Measurements from ENCODE around the gene PHF21A.

Gene PHF21A

GRCh38 chr11:45930951-45931570 lies 190.2 kb downstream of the PHF21A start:
- DNase-seq, result no peak

DNA sequence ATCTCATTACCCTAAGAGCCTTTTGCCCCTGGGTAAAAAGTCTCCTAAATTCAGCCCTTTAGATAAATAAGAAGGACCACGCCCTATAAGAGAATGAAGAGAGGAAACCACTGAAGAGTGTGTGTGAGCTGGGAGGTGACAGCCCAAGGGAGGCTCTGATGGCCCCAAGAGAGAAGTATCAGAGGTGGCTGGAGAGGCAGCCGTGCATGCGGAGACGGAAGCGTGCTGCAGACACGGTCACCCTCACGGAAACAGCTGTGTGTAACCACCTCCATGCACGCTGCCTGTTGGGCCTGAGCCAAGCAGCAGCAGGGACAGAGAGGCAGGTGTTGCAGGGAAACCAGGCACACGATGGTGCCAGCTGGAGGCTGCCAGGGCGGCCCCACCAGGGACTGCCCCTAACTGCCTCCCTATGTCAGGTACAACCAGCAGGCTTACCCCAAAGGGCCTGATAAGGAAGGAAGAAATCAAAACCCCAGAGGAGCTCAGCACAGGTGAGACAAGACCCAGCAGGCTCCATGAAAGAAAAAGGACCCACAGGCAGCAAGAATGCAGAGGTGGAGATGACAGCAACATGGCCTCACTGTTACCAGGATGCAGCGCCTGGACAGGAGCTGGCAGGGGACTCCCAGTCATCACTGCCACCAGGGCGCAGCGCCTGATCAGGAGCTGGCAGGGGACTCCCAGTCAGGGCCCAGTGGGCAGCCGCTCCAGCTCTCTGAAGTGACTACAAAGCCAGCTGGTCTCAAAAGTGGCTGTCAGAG lies 191.0 kb downstream of the PHF21A start:
- no peak for DNase-seq

- no peak for DNase-seq
These were observed 191.7 kb downstream of the PHF21A start for GRCh38 chr11:45929486-45930030.

DNA sequence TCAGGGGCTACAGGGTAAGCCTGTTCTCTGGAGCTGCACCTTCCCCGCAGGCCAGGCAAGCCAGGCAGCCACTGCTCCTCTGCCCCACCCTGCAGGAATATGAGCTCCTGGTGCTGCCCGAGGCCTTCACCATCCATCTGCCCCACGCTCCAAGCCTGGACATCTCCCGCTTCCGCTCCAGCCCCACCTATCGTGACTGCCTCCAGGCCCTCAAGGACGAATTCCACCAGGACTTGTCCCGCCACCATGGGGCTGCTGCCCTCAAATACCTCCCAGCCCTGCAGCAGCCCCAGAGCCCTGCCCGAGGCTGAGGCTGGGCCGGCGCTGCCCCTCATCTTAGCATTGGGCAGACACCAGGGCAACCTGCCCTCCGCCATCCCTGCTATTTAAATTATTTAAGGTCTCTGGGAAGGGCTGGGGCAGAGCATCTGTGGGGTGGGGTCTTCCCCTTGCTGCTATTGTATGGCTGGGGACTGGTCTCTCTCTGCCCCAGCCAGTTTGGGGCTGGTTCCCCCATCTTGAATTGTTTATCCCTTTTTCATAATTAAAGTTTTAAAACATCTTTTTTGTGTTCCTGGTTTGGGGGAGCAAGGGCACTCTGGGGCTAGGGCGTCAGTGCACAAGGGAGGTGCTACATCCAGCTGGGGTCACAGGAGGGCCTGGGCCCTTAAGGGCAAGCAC lies 192.6 kb downstream of the PHF21A start:
- DNase-seq, result no peak

DNA sequence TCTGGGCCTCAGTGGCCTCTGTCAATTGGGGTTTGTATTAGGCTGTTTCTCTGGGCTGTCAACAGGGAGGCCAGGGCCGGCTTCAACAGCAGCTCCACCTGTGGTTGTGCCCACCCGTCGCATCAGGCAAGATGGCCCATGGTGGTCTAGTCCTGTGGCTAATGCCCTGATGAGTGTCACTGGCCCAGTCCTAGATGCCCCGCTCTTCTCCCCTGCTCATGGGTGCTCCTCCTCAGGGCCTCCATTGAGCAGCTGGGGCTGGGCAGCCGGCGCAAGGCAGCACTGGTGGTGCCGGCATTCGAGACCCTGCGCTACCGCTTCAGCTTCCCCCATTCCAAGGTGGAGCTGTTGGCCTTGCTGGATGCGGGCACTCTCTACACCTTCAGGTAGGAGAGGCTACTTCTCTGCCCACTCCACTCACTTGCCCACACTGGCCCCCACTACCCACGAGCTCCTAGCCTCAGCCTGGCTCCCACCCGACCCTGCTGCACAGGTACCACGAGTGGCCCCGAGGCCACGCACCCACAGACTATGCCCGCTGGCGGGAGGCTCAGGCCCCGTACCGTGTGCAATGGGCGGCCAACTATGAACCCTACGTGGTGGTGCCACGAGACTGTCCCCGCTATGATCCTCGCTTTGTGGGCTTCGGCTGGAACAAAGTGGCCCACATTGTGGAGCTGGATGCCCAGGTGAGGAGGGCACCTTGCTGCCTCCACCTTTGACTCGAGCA lies 193.4 kb downstream of the PHF21A start:
- no peak for DNase-seq

- DNase-seq, result no peak
These were observed 193.9 kb downstream of the PHF21A start for GRCh38 chr11:45927332-45927683.

DNA sequence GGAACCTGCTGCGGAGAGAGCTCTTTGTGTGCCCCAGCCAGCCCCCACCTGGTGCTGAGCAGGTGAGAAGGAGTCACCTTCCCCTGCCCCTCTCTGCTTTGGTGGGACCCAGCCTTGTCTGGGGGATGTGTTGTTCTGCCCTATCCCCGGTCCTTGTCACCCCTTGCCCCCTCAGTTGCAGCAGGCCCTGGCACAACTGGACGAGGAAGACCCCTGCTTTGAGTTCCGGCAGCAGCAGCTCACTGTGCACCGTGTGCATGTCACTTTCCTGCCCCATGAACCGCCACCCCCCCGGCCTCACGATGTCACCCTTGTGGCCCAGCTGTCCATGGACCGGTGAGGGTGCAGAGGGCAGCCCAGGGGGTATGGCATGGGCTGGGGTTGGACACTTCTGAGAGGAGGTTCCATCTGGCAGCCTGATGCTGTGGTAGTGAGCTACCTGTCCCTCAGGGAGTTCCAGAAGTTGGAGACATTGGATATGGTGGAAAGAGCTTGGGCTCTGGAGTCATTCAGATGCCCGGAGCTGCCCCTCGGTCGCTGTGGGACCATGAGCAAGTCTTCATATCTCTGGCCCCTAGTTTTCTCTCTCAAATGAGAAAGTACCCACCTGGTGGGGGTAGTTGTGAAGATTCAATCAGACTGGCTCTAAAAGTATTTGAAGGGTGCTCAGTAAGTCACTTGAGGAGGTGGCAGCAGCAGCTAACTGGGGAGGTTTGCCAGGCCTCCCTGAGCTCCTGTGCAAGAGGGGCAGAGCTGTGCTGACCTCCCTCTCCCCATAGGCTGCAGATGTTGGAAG lies 194.5 kb downstream of the PHF21A start:
- no peak for DNase-seq

GRCh38 chr11:45926001-45926401 lies 195.3 kb downstream of the PHF21A start:
- DNase-seq, result no peak

DNA sequence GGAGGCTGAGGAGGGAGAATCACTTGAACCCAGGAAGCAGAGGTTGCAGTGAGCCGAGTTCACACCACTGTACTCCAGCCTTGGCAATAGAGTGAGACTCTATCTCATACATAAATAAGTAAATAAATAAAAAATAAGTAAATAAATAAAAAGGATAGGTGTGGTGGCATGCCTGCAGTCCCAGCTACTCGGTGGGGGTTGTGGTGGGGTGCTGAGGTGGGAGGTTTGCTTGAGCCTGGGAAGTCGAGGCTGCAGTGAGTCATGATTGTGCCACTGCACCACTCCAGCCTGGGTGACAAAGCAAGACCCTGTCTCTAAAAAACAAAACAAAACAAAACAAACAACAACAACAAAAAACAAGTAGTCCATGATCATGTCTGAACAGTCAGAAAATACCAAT lies 195.7 kb downstream of the PHF21A start:
- DNase-seq, result no peak

GRCh38 chr11:45924927-45925326 lies 196.3 kb downstream of the PHF21A start:
- DNase-seq, result no peak

GRCh38 chr11:45924036-45924915 lies 197.0 kb downstream of the PHF21A start:
- no peak for DNase-seq

DNA sequence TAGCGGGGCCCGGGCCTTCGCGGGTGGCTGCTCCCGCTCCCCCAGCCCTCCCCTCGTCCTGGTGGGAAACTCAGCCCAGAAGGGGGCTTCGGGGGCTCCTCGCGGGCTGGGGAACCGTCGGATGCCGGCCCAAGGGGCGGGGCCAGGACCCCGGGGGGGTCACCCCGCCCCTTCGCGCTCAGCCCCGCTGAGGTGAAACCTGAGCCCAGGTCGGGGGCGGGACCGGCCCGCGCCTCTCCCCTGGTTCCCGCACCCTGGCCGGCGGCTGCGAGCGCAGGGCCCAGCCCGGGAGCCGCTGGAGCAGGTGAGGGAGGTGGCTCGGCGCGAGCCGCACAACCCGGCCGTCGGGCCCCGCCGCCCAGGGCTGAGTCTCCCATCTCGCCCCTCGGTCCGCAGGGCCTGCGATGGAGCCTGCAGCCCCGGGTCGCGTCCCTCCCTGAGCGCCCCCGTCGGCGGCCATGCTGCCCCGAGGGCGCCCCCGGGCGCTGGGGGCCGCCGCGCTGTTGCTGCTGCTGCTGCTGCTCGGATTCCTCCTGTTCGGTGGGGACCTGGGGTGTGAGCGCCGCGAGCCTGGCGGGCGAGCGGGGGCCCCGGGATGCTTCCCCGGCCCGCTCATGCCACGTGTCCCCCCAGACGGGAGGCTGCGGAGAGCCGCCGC lies 198.7 kb downstream of the PHF21A start, which contains the start of gene LARGE2:
Gene LARGE2, plus strand, starts transcription at position 232 of the 658 bp plus-strand sequence. Its CDS starts 227 bp downstream, at position 459.
- DNase-seq, result no peak

GRCh38 chr11:45921561-45922424 lies 199.5 kb downstream of the PHF21A start:
- no peak for DNase-seq

DNA sequence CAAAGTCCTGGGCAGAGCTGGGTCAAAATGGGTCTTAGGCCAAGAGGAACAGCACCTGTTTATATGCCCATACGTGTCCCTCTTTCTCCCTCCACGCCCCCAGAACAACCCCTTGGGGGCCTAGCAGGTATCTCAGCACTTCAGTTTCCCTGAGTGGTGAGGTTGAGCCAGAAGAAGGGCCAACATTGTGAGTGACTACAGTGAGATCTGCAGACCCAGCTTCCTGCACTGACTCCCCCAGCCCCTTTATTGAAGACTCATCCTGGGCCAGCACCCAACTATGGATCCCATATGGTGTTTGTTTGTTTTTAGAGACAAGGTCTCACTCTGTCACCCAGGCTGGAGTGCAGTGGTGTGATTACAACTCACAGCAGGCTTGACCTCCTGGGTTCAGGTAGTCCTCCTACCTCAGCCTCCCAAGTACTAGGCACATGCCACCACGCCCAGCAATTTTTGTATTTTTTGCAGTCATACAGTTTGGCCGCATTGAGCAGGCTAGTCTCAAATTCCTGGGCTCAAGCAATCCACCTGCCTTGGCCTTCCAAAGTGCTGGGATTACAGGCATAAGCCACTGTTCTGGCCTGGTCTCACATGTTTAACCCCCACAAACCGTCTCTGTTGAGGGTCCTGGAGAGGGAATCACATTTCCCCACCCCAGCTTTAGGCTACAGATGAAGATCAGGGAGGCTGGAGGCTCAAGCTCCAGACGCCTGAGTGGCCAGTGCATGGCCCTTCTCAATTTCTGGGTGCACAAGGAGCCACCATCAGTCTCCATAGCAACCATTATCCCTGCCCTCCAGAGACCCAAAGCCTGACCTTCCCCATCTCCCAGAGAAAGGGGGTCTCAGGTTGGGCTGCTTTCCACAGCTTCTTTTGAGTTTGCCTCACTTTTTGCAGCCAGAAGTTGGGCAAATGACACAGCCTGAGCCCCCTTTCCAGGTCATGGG lies 200.4 kb downstream of the PHF21A start:
- no peak for DNase-seq

GRCh38 chr11:45919806-45920530 lies 201.3 kb downstream of the PHF21A start:
- no peak for DNase-seq

DNA sequence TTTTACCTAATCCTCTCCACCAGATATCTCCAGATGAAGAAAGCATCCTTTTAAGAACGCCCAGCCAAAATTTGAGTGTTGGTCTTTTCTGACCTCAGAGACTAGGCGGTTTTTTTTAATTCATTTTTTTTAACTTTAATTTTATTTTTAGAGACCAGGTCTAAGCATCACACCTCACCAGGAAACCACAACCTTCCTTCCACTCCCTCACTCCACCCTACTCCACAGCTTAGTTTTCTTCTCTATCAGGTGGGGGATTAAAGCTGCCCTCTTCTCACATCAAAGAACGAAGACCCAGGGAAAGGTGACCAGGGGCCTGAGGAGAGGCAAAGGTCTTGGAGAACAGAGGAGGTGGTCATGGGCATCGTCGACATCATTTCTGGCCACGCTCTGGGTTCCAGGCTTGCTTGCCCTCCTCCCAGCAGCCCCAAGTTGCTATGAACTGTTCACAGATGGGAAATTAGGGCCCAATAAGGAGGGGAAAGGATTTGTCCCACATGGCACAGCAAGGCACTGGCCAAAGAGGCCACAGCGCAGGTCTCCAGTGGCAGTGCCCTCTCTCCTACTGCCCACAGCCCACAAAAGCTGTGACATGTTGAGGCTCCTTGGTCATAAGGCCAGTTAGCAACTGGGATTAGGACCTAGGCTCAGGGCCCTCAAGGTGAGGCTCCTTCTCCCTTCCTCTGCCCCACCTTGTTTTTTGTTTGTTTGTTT lies 202.1 kb downstream of the PHF21A start:
- DNase-seq, result no peak

All from stimulated activated CD4-positive, alpha-beta T cell treated with anti-CD3 and anti-CD28 coated beads, Interleukin-12 subunit alpha, Interleukin-12 subunit beta, amount 100 ng/mL, for 4 hours (primary cell).